Stimulated activated CD4-positive, alpha-beta T cell treated with anti-CD3 and anti-CD28 coated beads, Interleukin-4, amount 100 ng/mL, for 1 hour (primary cell): ENCODE results near the gene CFLAR.
"Not testable (repeated sequence)": the region's sequence is repeated elsewhere in the genome, so short reads cannot be mapped to it uniquely, and the experiment has no call there.

Experiments used
- DNase-seq: peaks from one replicate; pipeline ENCODE4 v3.0.0-alpha.2; 2020

CFLAR gene

DNA sequence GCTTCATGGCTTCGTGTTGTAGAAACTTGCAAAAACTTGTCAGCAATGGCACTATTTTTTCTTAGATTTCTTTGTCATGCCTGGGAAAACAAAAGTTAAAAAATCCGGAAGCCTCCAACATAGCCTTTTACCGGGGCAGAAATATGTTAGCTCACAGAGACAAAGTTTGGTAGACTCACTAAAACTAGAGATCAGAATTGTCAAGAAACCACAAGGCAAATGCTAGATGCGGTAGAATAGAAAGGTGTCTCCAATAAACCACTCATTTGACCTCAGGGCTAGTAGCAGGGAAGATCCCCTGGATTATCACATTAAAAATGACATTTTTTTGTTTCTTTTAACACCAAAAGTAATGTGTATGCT, 67.4 kb downstream of the CFLAR start:
- no peak for DNase-seq

DNA sequence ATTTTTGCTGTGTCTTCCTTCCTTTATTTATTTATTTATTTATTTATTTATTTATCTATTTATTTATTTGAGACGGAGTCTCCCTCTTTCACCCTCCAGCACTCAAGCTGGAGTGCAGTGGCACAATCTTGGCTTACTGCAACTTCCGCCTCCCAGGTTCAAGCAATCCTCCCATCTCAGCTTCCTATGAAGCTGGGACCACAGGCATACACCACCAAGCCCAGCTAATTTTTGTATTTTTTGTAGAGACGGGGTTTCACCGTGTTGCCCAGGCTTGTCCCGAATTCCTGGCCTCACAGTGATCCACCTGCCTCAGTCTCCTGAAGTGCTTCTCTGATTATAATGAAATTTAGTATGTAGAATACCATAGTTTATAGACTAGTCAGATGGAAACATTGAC, 67.9 kb downstream of the CFLAR start:
- DNase-seq: not testable (repeated sequence)

DNA sequence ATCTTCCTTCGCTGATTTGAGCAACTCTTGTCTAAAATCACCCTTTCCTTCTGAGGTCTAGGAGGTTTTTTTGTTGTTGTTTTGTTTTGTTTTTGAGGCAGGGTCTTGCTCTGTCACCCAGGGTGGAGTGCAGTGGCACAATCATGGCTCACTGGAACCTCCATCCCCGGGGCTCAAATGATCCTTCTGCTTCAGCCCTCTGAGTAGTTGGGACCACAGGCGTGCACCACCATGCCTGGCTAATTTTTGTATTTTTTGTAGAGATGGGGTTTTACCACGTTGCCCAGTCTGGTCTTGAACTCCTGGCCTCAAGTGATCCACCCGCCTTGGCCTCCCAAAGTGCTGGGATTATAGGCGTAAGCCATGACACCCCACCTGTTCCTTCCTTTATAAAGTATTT, 68.3 kb downstream of the CFLAR start:
- DNase-seq: not testable (repeated sequence)

GRCh38 chr2:201185863-201186262, 69.9 kb downstream of the CFLAR start:
- no peak for DNase-seq

- no peak for DNase-seq
Measured at GRCh38 chr2:201186982-201187381, 71.0 kb downstream of the CFLAR start.

- DNase-seq: no peak
Measured at GRCh38 chr2:201188449-201188848, 72.5 kb downstream of the CFLAR start.

GRCh38 chr2:201191132-201191875, 75.3 kb downstream of the CFLAR start:
- no peak for DNase-seq

DNA sequence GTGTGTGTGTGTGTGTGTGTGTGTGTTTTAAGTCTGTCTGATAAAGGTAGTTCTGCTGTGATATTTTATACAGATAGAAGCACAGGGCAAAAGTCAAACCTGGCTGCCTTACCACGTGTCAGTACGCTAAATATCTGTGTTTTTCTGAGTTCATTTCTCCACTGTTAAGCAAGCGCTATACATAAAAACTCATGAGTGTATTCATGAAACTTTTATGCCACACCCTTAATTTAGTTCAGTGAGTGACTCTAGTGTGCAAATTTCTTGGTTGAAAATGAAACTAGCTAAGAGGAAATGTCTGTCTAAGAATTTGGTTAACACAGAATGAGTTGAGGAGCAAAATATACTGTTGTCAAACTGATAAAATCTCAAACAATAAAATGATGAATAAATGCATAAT, 78.1 kb downstream of the CFLAR start:
- DNase-seq: no peak

DNA sequence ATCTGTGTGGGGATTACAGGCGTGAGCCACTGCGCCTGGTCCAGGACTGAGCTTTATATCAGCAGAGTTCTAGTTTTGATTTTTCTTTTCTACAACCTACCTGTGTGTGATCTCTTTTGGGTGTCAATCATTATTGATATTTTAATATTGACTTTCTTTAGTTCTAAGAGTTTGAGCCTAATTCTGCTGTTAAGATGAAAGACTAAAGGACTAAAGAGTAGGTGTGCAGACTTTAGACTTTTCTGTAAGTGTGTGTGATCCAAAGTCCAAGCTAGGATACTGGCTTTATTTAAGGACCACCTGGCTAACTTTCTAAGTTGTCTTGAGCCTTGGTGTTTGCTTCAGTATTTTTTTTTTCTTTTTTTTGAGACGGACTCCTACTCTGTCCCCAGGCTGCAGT, 79.4 kb downstream of the CFLAR start:
- no peak for DNase-seq

DNA sequence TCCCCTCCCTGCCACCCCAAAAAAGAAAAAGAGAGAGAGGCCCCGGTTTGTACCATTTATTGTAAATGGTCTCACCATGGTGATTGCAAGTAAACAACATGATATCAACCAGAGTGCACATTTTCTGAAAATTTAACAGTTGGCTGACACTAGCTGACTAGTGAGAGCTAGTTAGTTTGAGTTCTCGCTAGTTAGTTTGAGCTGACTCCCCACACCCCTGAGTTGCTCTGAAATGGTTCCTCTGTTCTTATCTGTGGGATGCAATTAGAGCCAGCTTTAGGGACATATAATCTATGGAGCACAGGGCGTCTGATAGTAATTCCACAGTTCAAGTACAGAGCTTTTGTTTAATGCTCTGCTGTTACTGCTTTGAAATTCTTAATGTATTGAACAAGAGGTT, 80.0 kb downstream of the CFLAR start:
- DNase-seq: no peak

DNA sequence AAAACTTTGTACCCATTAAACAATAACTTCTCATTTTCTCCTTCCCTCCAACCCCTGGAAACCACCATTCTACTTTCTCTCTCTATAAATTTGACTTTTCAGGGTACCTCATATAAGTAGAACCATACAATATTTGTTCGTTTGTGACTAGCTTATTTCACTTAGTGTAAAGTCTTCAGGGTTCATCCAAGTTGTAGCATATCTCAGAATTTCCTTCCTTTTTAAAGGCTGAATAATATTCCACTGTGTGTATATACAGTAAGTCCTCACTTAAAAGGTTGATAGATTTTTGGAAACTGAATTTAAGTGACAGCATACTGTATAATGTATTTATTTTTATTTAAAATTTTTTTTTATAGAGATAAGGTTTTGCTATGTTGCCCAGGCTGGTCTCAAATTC, 80.8 kb downstream of the CFLAR start:
- no peak for DNase-seq

DNA sequence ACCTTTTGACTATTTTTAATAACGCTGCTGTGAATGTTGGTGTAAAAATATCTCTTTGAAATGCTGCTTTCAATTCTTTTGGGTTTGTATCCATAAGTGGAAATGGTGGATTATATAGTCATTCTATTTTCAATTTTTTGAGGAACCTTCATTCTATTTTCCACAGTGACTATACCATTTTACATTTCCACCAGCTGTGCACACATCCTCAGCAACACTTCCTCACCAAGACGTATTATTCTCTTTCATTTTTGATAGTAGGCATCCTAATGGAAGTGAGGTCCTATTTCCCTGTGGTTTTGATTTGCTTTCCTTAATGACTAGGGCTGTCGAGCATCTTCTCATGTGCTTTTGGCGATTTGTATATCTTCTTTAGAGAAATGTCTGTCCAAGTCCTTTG, 81.8 kb downstream of the CFLAR start:
- no peak for DNase-seq

GRCh38 chr2:201199847-201200246, 83.9 kb downstream of the CFLAR start:
- no peak for DNase-seq

GRCh38 chr2:201200345-201200744, 84.4 kb downstream of the CFLAR start:
- no peak for DNase-seq

- DNase-seq: no peak
Measured at GRCh38 chr2:201201371-201201770, 85.4 kb downstream of the CFLAR start.

DNA sequence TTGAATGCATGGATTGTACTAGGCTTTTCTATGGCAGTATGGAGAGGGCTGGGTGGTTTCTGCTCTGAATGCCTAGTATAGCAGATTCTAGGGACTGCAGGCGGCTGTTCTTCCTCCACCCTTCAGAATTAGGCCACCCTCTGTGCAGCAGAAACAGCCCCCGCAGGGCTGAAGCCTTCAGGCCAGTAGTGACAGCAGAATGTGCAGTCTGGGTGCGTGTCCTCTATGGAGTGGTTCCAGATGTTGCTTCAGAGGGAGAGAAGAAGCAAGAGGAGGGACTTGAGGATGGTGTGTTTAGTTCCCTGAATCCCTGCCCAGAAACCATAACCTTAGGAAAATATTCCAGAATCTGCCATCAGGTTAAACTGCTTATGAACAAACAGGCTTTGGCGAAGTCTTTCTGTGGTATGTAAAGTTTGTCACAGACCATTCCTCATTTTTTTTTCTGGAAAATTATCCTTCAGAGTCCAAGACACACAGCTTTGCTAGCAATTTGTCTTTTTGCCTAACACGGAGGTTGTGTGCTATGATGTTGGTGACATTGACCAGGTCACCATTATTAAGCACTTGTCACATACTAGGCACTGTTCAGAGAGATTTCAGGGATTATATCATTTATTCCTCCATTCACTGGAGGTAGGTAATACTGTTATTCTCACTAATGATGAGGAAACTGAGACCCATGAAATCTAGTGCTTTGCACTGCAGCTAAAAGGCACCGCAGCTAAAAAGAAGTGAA, 88.1 kb downstream of the CFLAR start:
- no peak for DNase-seq

DNA sequence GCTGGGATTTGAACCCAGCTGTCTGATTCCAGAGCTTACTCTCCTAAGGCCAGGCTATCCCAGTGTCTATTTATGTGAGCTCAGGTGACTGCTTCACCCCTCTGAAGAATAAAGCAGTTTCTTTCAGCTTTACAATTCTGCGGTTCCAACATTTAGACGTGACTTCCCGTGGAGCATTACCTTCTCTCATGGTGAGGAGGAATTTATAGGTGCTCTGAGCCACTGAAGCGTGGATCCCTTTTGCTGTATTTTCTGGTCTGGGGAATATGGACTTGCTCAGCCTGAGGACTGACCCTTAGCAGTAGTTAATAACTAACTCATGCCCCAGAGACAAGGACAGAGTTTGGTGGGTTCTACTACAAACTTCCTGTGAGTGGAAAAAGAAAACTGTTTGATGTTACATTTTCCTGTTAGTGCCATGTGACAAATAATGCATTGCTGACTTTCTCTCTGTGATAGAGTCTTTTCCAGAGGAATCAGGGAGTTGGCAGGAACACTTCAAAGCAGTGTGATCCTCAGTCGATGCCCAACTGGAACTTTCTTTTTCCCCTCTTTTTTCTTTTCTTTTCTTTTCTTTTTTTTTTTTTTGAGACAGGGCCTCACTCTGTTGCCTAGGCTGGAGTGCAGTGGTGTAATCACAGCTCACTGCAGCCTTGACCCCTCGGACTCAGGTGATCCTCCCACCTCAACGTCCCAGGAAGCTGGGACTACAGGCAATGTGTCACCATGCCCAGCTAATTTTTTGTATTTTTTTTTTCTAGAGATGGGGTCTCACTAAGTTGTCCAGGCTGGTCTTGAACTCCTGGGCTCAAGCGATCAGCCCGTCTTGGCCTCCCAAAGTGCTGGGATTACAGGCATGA, 88.9 kb downstream of the CFLAR start:
- no peak for DNase-seq

DNA sequence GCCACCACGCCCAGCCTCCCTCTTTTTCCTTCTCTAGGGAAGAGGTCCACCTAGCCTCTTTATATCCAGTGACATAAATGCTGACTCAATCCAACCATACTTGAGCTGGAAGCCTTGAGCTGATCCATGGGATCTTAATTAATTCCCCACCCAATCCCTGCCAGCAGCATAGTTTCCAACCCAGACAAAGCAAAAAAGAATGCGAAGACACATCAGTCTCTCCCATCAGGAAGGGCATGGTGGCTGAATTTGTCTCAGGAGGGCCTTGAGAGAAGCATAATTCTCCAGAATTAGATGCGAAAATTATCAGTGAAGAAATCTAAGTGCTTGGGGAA, 89.5 kb downstream of the CFLAR start:
- DNase-seq: no peak

DNA sequence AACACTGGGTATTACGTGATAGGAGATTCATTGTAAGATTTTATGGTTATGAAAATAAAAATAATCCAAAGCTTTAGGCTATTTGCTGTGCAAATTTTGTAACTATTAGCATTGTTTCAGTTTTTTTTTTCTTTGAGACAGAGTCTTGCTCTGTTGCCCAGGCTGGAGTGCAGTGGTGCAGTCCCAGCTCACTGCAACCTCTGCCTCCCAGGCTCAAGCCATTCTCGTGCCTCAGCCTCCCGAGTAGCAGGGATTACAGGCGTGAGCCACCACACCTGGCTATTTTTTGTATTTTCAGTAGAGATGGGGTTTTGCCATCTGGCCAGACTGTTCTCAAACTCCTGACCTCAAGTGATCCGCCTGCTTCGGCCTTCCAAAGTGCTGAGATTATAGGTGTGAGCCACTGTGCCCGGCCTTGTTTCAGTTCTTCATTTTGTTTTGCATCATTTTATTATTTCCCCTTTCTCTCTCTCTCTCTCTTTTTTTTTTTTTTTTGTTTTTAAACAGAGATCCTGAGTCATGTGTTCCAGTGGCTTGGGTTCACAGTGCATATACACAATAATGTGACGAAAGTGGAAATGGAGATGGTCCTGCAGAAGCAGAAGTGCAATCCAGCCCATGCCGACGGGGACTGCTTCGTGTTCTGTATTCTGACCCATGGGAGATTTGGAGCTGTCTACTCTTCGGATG, 92.7 kb downstream of the CFLAR start:
- no peak for DNase-seq

DNA sequence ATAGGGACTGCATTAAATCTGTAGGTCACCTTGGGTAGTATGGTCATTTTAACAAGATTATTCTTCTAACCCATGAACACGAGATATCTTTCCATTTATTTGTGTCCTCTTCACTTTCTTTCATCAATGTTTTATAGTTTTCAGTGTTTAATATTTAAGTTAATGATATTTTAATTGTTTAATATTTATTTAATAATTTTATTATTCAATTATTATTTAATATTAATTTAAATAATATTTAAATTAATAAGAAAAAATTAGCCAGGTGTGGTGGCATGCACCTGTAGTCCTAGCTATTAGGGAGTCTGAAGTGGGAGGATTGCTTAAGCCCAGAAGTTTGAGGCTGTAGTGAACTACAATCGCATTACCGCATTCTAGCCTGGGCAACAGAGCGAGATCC, 100.0 kb downstream of the CFLAR start:
- DNase-seq: no peak

DNA sequence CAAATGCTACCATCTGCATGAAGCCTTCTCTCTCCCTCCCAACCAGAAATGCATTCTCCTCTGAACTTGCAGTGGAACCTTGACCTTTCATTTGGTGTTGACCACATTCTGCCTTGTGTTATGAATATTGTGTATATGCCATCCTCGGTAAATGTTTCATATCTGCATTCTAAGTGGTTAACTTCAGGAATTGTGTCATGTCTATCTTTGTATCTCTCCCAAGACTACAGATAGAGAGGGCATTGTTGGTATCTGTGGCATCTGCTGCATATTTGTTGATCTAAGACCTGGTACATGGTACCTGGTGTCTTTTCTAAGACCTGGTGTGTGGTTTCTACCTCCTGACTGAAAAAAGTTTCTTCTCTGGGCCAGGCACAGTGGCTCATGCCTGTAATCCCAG, 101.0 kb downstream of the CFLAR start:
- DNase-seq: no peak

GRCh38 chr2:201218780-201219179, 102.8 kb downstream of the CFLAR start:
- DNase-seq: no peak
